Activated CD4-positive, alpha-beta T cell treated with anti-CD3 and anti-CD28 coated beads, Interleukin-2, amount 10 ng/mL, durations not matched to agents 7 days and 5 days (primary cell): Measurements from ENCODE around the gene KIAA1217. TPM values are rescaled to one million over a fixed set of nuclear protein-coding genes. Genes with fewer than 3 reads are reported as not detected.

Experiments used
- CTCF ChIA-PET: fragments of 350-600 bp; sonication (Branson Sonifier 250); formaldehyde crosslinking; loops from one replicate; lab custom pipeline; 2021; ENCODE audit warnings: antibody characterized with exemption; lab: Charles Lee
- POLR2A ChIA-PET: fragments of 350-600 bp; sonication (Branson Sonifier 250); formaldehyde crosslinking; loops from one replicate; lab custom pipeline; 2021; ENCODE audit warnings: antibody characterized with exemption; lab: Charles Lee
- DNase-seq: peaks from one replicate; pipeline ENCODE4 v3.0.0-alpha.2; 2020
- H3K27ac Mint-ChIP-seq: one replicate; pipeline ENCODE4 v1.8.0; 2021; ENCODE audit warnings: mild to moderate bottlenecking, moderate library complexity, mixed read lengths
- H3K27me3 Mint-ChIP-seq: one replicate; pipeline ENCODE4 v1.8.0; 2021; ENCODE audit warnings: mixed read lengths
- H3K36me3 Mint-ChIP-seq: one replicate; pipeline ENCODE4 v1.8.0; 2021; ENCODE audit warnings: low read depth, mixed read lengths
- H3K4me1 Mint-ChIP-seq: one replicate; pipeline ENCODE4 v1.8.0; 2021; ENCODE audit warnings: mixed read lengths
- H3K4me3 Mint-ChIP-seq: one replicate; pipeline ENCODE4 v1.8.0; 2021; ENCODE audit warnings: mild to moderate bottlenecking, moderate library complexity, mixed read lengths
- H3K9me3 Mint-ChIP-seq: one replicate; pipeline ENCODE4 v1.8.0; 2021; ENCODE audit warnings: mixed read lengths
- total RNA-seq, 2 experiments: library from RNA; stranded (reverse); gene quantifications; one replicate each; pipeline ENCODE4 v1.2.3, GENCODE V29; 2021

KIAA1217 gene
- total RNA-seq, 2 experiments from 2014 or later, result 0.32 to 0.33 TPM

- Mint-ChIP-seq H3K4me1 (no peaks in the 10 kb centered on the region), H3K9me3 (peaks cover 3% of the 10 kb centered on the region), H3K36me3 (no peaks in the 10 kb centered on the region), H3K27me3 (no peaks in the 10 kb centered on the region), H3K4me3 (no peak overlapping the region), H3K27ac (no peak overlapping the region)
- no peak for DNase-seq
- CTCF ChIA-PET, result no interaction called here
- POLR2A ChIA-PET, result no interaction called here
Measured at GRCh38 chr10:24289235-24289634, 80.3 kb downstream of the KIAA1217 start.

- Mint-ChIP-seq H3K36me3 (no peaks in the 10 kb centered on the region), H3K27ac (no peak overlapping the region), H3K4me1 (no peaks in the 10 kb centered on the region), H3K27me3 (no peaks in the 10 kb centered on the region), H3K9me3 (peaks cover 3% of the 10 kb centered on the region), H3K4me3 (no peak overlapping the region)
- CTCF ChIA-PET, result no interaction called here
- POLR2A ChIA-PET, result no interaction called here
- DNase-seq, result no peak
Measured at GRCh38 chr10:24292304-24293293, 83.7 kb downstream of the KIAA1217 start.

GRCh38 chr10:24299578-24300260, 90.8 kb downstream of the KIAA1217 start:
- Mint-ChIP-seq H3K27me3 (no peaks in the 10 kb centered on the region), H3K9me3 (no peaks in the 10 kb centered on the region), H3K36me3 (no peaks in the 10 kb centered on the region), H3K4me3 (no peak overlapping the region), H3K27ac (no peak overlapping the region), H3K4me1 (no peaks in the 10 kb centered on the region)
- ChIA-PET CTCF (no interaction called here), POLR2A (no interaction called here)
- DNase-seq, result no peak

GRCh38 chr10:24303522-24304310, 94.8 kb downstream of the KIAA1217 start:
- H3K4me1 Mint-ChIP-seq, result no peaks in the 10 kb centered on the region
- POLR2A ChIA-PET, result no interaction called here
- no peak overlapping the region for H3K27ac Mint-ChIP-seq
- peaks cover 2% of the 10 kb centered on the region for H3K9me3 Mint-ChIP-seq
- H3K27me3 Mint-ChIP-seq, result no peaks in the 10 kb centered on the region
- H3K36me3 Mint-ChIP-seq, result no peaks in the 10 kb centered on the region
- no peak overlapping the region for H3K4me3 Mint-ChIP-seq
- no peak for DNase-seq
- CTCF ChIA-PET, result no interaction called here

- no peak overlapping the region for H3K4me3 Mint-ChIP-seq
- H3K27ac Mint-ChIP-seq, result no peak overlapping the region
- DNase-seq, result no peak
- ChIA-PET POLR2A (no interaction called here), CTCF (no interaction called here)
- no peaks in the 10 kb centered on the region for H3K4me1 Mint-ChIP-seq
- no peaks in the 10 kb centered on the region for H3K27me3 Mint-ChIP-seq
- H3K36me3 Mint-ChIP-seq, result no peaks in the 10 kb centered on the region
- peaks cover 2% of the 10 kb centered on the region for H3K9me3 Mint-ChIP-seq
Measured at GRCh38 chr10:24305551-24306506, 96.9 kb downstream of the KIAA1217 start.

GRCh38 chr10:24306507-24306875, 97.6 kb downstream of the KIAA1217 start:
- Mint-ChIP-seq H3K4me3 (no peak overlapping the region), H3K36me3 (no peaks in the 10 kb centered on the region), H3K27ac (no peak overlapping the region), H3K9me3 (peaks cover 2% of the 10 kb centered on the region), H3K27me3 (no peaks in the 10 kb centered on the region), H3K4me1 (no peaks in the 10 kb centered on the region)
- DNase-seq, result no peak
- ChIA-PET POLR2A (no interaction called here), CTCF (no interaction called here)

- Mint-ChIP-seq H3K27me3 (no peaks in the 10 kb centered on the region), H3K27ac (no peak overlapping the region), H3K36me3 (no peaks in the 10 kb centered on the region), H3K9me3 (peaks cover 2% of the 10 kb centered on the region), H3K4me3 (no peak overlapping the region), H3K4me1 (no peaks in the 10 kb centered on the region)
- CTCF ChIA-PET, result no interaction called here
- POLR2A ChIA-PET, result no interaction called here
- DNase-seq, result no peak
Measured at GRCh38 chr10:24307116-24307515, 98.2 kb downstream of the KIAA1217 start.

GRCh38 chr10:24307696-24308485, 99.0 kb downstream of the KIAA1217 start:
- Mint-ChIP-seq H3K9me3 (peaks cover 2% of the 10 kb centered on the region), H3K27me3 (no peaks in the 10 kb centered on the region), H3K27ac (no peak overlapping the region), H3K4me3 (no peak overlapping the region), H3K4me1 (no peaks in the 10 kb centered on the region), H3K36me3 (no peaks in the 10 kb centered on the region)
- ChIA-PET POLR2A (no interaction called here), CTCF (no interaction called here)
- DNase-seq, result no peak

GRCh38 chr10:24310104-24310503, 101.2 kb downstream of the KIAA1217 start:
- H3K9me3 Mint-ChIP-seq, result peaks cover 2% of the 10 kb centered on the region
- H3K27me3 Mint-ChIP-seq, result no peaks in the 10 kb centered on the region
- H3K4me3 Mint-ChIP-seq, result no peak overlapping the region
- POLR2A ChIA-PET, result no interaction called here
- DNase-seq, result no peak
- no peaks in the 10 kb centered on the region for H3K4me1 Mint-ChIP-seq
- H3K36me3 Mint-ChIP-seq, result no peaks in the 10 kb centered on the region
- CTCF ChIA-PET, result no interaction called here
- no peak overlapping the region for H3K27ac Mint-ChIP-seq

- DNase-seq, result no peak
Measured at GRCh38 chr10:24311888-24312287, 103.0 kb downstream of the KIAA1217 start.

GRCh38 chr10:24313283-24313682, 104.3 kb downstream of the KIAA1217 start:
- H3K4me3 Mint-ChIP-seq, result no peak overlapping the region
- no peaks in the 10 kb centered on the region for H3K27me3 Mint-ChIP-seq
- POLR2A ChIA-PET, result no interaction called here
- DNase-seq, result no peak
- no peak overlapping the region for H3K27ac Mint-ChIP-seq
- CTCF ChIA-PET, result no interaction called here
- H3K4me1 Mint-ChIP-seq, result no peaks in the 10 kb centered on the region
- peaks cover 2% of the 10 kb centered on the region for H3K9me3 Mint-ChIP-seq
- no peaks in the 10 kb centered on the region for H3K36me3 Mint-ChIP-seq

More at GRCh38 chr10:24311888-24312287, 103.0 kb downstream of the KIAA1217 start:
- peaks cover 2% of the 10 kb centered on the region for H3K9me3 Mint-ChIP-seq
- ChIA-PET POLR2A (no interaction called here), CTCF (no interaction called here)
- no peak overlapping the region for H3K27ac Mint-ChIP-seq
- no peaks in the 10 kb centered on the region for H3K36me3 Mint-ChIP-seq
- no peak overlapping the region for H3K4me3 Mint-ChIP-seq
- H3K27me3 Mint-ChIP-seq, result no peaks in the 10 kb centered on the region
- no peaks in the 10 kb centered on the region for H3K4me1 Mint-ChIP-seq
